Omental fat pad (tissue), 4 donors: Measurements from ENCODE around the gene EYA3. TPM values are rescaled to one million over a fixed set of nuclear protein-coding genes. Genes with fewer than 3 reads are reported as not detected.

Source experiments
- ATAC-seq: fragments of 150-250 bp; one replicate; pipeline ENCODE4 v1.9.1; 2016; ENCODE audit warnings: mild to moderate bottlenecking, moderate library complexity; ENCODE audit not compliant: low FRiP score
- DNase-seq: peaks from one replicate; pipeline ENCODE4 v3.0.0-alpha.2; 2019; ENCODE audit warnings: low spot score
- CTCF ChIP-seq, 3 donors: fragments of 450-650 bp; IDR thresholded peaks; one replicate each; pipeline ENCODE4 v1.5.1; 2016 to 2017; ENCODE audit warnings: antibody characterized with exemption in 3 of 3, mild to moderate bottlenecking in 3 of 3, moderate library complexity in 2 of 3
- total RNA-seq, 4 donors: library from RNA; depleted of rRNA; stranded (reverse); fragments of >200 nt; gene quantifications; one replicate each; pipeline ENCODE4 v1.1.0, GENCODE V29; 2016

The EYA3 gene
- total RNA-seq, 4 donors from 2014 or later, result 7.5 to 19.6 (median 14.6) TPM

- no peak for ATAC-seq
- TF ChIP-seq CTCF (IDR thresholded peaks at IDR 0.05), result no peak
- DNase-seq, result no peak
Observed at GRCh38 chr1:27963393-27963792, 125.0 kb downstream of the EYA3 start.

GRCh38 chr1:27961646-27962221 lies 126.7 kb downstream of the EYA3 start:
- no peak for ATAC-seq
- no peak for TF ChIP-seq CTCF (IDR thresholded peaks at IDR 0.05)
- DNase-seq, result no peak

DNA sequence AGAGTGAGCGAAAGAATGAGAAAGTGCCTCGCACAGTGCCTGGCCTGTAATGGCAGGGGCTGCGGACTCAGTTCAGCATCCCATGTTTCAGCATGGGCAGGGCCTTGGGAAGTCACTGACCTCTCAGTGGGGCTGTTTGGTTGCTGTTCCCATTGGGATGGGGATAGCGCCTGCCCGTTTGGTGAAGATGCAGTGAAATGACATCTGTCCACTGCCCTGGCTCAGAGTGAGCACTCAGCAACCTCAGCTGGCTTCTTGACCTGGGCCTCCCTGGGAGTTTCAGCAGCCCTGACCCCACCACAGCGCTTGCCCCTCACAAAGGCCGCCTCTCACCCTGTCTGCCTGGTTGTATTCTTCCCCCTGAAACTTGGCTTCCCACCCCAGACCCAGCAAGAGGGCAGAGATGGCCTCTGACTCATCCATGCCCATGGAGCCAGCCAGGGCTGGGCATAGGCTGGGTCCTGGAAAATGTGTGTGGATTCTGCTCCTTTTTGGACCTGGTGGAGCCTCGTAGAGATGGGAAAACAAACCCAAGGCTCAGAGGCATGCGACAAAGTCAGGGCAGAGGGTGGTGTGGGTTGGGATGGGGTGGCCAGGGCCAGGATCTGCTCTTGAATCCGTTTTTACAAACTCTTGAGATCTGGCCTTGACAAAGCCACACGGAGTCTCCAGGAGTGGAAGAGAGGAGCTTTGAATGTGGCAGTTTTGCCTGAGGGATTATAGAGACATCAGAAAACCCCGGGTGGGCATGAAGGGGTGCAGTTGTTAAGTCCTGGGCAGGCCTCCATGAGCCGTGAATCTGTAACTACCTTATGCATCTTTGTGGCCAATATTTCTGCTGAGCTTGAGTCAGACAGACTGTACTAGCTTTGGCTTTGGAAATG lies 127.4 kb downstream of the EYA3 start:
- ATAC-seq, result no peak
- DNase-seq, result no peak
- TF ChIP-seq CTCF (IDR thresholded peaks at IDR 0.05), result no peak

DNA sequence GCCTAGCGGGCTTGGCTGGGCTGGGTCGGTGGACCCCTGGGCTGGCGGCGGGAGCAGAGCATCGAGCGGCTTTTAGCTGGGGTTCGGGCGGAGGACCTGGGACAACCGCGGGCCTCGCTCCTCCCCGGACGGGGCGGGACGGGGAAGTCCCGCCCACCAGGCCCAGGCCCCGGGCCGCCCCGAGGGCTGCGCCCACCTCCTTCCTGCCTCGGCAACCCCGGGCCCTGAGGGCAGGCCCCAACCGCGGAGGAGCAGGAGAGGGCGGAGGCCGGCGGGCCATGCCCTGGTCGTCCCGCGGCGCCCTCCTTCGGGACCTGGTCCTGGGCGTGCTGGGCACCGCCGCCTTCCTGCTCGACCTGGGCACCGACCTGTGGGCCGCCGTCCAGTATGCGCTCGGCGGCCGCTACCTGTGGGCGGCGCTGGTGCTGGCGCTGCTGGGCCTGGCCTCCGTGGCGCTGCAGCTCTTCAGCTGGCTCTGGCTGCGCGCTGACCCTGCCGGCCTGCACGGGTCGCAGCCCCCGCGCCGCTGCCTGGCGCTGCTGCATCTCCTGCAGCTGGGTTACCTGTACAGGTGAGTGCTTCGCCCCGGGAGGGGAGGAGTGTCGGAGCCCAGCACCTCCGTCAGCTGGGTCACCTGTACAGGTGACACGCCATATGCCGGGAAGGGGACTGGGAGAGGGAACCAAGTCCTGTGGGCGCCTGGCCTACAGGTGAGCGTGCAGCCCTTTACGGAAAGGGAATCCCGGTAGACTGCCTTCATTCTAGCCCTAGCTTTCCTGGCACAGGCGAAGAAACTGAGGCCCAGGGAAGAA lies 128.4 kb downstream of the EYA3 start, which contains the start of gene XKR8:
XKR8 (plus strand) TSS at position 182 of the 812 bp plus-strand sequence; CDS start at position 279, 97 bp downstream.
- TF ChIP-seq CTCF (IDR thresholded peaks at IDR 0.05), result no peak
- ATAC-seq (peak; percentile 94), DNase-seq (no peak)

DNA sequence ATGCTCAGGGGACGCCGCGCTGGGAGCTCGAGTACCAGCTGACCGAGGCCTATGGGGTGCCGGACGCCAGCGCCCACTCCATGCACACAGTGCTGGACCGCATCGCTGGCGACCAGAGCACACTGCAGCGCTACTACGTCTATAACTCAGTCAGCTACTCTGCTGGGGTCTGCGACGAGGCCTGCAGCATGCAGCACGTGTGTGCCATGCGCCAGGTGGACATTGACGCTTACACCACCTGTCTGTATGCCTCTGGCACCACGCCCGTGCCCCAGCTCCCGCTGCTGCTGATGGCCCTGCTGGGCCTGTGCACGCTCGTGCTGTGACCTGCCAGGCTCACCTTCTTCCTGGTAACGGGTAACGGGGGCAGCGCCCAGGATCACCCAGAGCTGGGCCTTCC lies 129.9 kb downstream of the EYA3 start:
- ATAC-seq, result no peak
- no peak for TF ChIP-seq CTCF (IDR thresholded peaks at IDR 0.05)
- no peak for DNase-seq

DNA sequence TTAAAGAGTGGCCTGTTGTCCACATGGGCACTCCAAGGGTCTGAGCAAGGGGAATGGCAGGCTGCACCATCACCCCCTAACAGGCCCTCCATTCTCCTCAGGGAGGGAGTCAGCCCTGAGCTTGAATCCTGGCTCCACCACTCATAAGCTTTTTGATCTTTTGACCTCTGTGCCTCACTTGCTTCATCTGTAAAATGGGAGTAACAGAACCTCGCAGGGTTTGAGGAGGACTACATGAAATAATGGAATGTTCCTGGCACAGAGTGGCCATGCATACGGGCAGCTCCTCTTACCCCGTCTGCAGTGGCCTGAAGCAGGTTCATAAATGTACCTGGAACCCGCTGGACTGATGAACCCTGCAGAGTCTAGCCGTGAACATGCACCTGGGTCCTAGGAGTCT lies 130.8 kb downstream of the EYA3 start:
- TF ChIP-seq CTCF (IDR thresholded peaks at IDR 0.05), result no peak
- no peak for DNase-seq
- no peak for ATAC-seq
